Uterus (tissue), 4 donors: Measurements from ENCODE around the gene CCDC158. TPM values are rescaled to one million over a fixed set of nuclear protein-coding genes. Genes with fewer than 3 reads are reported as not detected.

Source experiments
- DNase-seq, 2 donors: peaks; one replicate each; pipeline ENCODE4 v3.0.0-alpha.2; 2019 to 2020
- H3K27ac ChIP-seq, 2 donors: fragments of 200-600 bp; sonication (generic); 1 replicate in 1 of 2; 2 replicates in 1 of 2; pipeline ENCODE4 v1.5.1; 2016 to 2018
- H3K27me3 ChIP-seq, 2 donors: fragments of 200-600 bp; sonication (generic); one replicate each; pipeline ENCODE4 v1.5.1; 2018 to 2019; ENCODE audit warnings: control low read depth in 1 of 2
- H3K36me3 ChIP-seq, 2 donors: fragments of 200-600 bp; sonication (generic); one replicate each; pipeline ENCODE4 v1.5.1; 2019; ENCODE audit warnings: control low read depth in 1 of 2
- H3K4me1 ChIP-seq, 2 donors: fragments of 200-600 bp; sonication (generic); one replicate each; pipeline ENCODE4 v1.5.1; 2018 to 2019; ENCODE audit warnings: control low read depth in 1 of 2
- H3K4me3 ChIP-seq, 2 donors: fragments of 200-600 bp; sonication (generic); 1 replicate in 1 of 2; 2 replicates in 1 of 2; pipeline ENCODE4 v1.5.1; 2018 to 2019; ENCODE audit warnings: mild to moderate bottlenecking in 1 of 2
- H3K9me3 ChIP-seq, 2 donors: fragments of 200-600 bp; sonication (generic); one replicate each; pipeline ENCODE4 v1.5.1; 2019; ENCODE audit warnings: control low read depth in 1 of 2
- POLR2A ChIP-seq, 2 donors: fragments of 450-650 bp; IDR thresholded peaks; one replicate each; pipeline ENCODE4 v1.6.1; 2016; ENCODE audit warnings: antibody characterized with exemption in 2 of 2, mild to moderate bottlenecking in 1 of 2, moderate library complexity in 1 of 2
- intact Hi-C: fragments of 100-400 bp; cut with DNase I; formaldehyde crosslinking; loops from one replicate; pipeline ENCODE4 v1.15.1; 2023; ENCODE audit warnings: low total_unique reads
- total RNA-seq, 4 donors: library from RNA; depleted of rRNA in 3 of 4; stranded (reverse); fragments of >200 nt in 3 of 4; gene quantifications; one replicate each; pipeline versions ENCODE4 v1.1.0 to v1.2.4, GENCODE V29; 2014 to 2023
- TF ChIP-seq, protein P1 (sequence below), 4 experiments: fragments of 200-600 bp in 2 of 4; fragments of 450-650 bp in 2 of 4; sonication (generic) in 2 of 4; IDR thresholded peaks; one replicate each; pipeline ENCODE4 v1.5.1; 2016 to 2019; ENCODE audit warnings: antibody characterized with exemption in 4 of 4, mild to moderate bottlenecking in 2 of 4, moderate library complexity in 1 of 4
- donor health status: DM: yes; HTN: yes; CAD: no.

CCDC158 gene
- total RNA-seq, 4 donors from 2014 or later = under 0.01 to 2.2 (median 0.34) TPM; not detected in 1

DNA sequence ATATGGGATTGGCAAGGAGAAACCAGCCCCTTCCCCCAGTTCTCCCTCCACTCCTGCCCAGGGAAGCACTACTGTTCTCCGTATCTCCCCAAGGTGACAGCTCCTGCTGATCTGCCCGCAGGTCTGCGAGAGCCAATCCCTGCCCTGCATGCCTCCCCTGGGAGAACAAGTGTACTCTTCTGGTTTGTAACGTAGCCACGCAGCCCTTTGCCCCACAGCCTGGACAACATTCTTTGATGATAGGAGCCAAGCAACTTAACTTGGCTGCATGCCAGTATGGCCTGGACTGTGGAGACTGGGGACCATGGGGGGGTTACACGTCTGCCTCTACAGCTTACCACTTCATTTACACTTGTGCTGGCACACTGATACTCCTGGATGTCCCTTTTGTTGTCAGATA, 112.4 kb downstream of the CCDC158 start:
- no peak for TF ChIP-seq POLR2A (IDR thresholded peaks at IDR 0.05)
- TF ChIP-seq, protein P1, sequence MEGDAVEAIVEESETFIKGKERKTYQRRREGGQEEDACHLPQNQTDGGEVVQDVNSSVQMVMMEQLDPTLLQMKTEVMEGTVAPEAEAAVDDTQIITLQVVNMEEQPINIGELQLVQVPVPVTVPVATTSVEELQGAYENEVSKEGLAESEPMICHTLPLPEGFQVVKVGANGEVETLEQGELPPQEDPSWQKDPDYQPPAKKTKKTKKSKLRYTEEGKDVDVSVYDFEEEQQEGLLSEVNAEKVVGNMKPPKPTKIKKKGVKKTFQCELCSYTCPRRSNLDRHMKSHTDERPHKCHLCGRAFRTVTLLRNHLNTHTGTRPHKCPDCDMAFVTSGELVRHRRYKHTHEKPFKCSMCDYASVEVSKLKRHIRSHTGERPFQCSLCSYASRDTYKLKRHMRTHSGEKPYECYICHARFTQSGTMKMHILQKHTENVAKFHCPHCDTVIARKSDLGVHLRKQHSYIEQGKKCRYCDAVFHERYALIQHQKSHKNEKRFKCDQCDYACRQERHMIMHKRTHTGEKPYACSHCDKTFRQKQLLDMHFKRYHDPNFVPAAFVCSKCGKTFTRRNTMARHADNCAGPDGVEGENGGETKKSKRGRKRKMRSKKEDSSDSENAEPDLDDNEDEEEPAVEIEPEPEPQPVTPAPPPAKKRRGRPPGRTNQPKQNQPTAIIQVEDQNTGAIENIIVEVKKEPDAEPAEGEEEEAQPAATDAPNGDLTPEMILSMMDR (IDR thresholded peaks at IDR 0.05) = no peak
- no peaks in the 10 kb centered on the region for H3K4me1 ChIP-seq
- H3K4me3 ChIP-seq = no peak overlapping the region
- intact Hi-C loops = no loop called here
- DNase-seq = no peak
- H3K27ac ChIP-seq = no peak overlapping the region
- H3K27me3 ChIP-seq = no peaks in the 10 kb centered on the region
- no peaks in the 10 kb centered on the region for H3K9me3 ChIP-seq
- no peaks in the 10 kb centered on the region for H3K36me3 ChIP-seq

DNA sequence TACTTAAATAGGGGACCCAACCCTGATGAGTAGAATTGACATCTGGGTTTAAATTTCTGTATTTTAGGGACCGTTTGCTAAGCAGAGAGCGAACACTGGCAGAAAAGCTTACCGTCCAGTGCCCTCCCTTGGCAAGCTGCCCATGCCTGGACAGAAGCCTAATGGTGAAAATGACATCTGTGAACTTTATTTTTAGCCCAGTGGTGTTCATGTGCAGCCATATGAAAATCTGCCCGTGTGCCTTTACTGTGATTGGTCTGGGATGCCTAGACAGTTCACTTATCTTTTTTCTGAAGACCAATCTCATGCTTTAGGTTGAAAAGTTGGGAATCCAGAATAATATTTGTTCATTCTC, 113.3 kb downstream of the CCDC158 start:
- intact Hi-C loops = no loop called here
- Histone ChIP-seq H3K27me3 (no peaks in the 10 kb centered on the region), H3K27ac (peak overlapping the region; percentile 78 to 87), H3K9me3 (no peaks in the 10 kb centered on the region), H3K4me3 (peak overlapping the region; percentile 59 to 85), H3K4me1 (no peaks in the 10 kb centered on the region), H3K36me3 (no peaks in the 10 kb centered on the region)
- TF ChIP-seq POLR2A (IDR thresholded peaks at IDR 0.05) = no peak
- TF ChIP-seq, protein P1 (IDR thresholded peaks at IDR 0.05) = no peak
- peak in 1 of 2 donors; percentile 27 for DNase-seq

DNA sequence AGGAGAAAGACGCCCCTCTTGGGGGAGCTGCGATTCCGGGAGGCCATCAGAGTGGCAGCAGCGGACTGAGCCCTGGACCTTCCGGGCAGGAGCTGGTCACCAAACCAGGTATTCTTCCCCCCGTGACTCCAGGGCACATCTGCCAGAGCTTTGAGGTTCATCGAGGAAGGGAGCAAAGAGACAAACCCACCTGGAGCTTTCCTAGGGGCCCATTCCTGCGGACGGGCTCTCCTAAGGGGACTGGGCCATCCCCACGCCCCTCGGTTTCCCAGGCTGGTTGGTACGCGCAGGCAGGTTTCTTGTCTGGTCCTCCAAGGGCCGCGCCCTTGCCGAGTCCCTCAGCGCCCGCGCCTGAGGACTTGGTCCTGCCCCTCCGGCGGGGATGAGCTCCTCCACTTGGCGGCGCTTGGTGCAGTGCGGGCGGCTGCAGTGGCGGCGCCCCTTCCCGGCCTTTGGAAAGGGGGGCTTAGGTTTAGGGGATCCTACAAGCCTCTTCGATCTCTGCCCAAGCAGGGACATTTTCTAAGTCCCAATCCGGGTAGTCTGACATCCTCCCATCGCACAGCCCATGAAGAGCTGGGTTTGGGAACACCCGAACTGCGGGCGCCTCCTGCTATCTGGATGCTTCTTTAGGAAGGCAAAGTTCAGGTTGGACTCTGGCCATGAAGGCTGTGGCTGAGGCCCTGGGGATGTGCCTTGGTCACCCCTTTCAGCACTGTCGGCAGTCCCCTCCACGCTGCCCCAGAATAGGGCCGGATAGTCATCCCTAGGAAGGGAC, 113.9 kb downstream of the CCDC158 start:
- Histone ChIP-seq H3K27me3 (no peaks in the 10 kb centered on the region), H3K4me3 (peak overlapping the region; percentile 59 to 85), H3K27ac (peak overlapping the region; percentile 78 to 87), H3K4me1 (no peaks in the 10 kb centered on the region), H3K9me3 (no peaks in the 10 kb centered on the region), H3K36me3 (no peaks in the 10 kb centered on the region)
- intact Hi-C loops = no loop called here
- DNase-seq = peak; percentile 46 to 57
- TF ChIP-seq POLR2A (IDR thresholded peaks at IDR 0.05) = no peak
- TF ChIP-seq, protein P1 (IDR thresholded peaks at IDR 0.05) = peak in 3 of 4 experiments; percentile 24 to 61 (median 33)

DNA sequence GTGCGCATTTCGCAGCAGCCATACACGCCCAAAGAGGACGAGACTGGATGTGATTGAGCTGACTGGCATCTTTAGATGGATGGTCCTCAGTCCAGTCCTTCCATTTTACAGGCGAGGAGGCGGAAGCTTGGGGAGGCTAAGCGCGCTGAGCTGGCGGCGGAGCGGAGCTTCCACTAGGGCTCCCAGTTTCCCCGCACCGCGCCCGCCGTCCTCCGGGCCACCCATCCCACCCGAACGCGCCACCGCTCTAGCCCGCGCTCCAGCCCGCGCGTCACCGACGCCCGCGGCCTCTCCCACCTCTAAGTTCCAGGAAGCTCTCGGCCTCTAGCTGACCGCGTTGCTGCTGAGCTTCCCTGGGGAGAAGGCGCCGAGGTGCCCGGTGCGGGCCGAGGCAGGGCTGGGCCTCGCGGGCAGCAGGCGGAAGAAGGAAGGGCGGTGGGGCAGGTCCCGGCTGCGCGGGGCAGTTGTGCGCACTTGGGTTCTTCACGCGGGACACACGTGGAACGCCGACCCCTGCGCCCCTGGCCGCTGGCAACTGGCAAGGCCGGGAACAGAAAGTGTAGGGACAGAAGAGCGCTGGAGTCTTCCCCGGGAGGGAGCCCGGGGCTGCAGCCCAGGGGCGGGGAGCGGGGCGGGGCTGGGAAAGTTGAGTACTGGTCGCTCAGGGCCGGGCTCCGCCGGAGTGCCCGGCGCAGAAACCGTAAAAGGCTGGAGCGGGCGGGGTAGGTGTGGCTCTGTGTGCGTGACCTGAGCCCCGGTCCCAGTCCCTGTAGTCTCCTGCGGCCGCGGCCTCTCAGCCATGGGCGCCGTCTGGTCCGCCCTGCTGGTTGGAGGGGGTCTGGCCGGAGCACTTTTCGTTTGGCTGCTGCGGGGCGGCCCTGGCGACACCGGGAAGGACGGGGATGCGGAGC, 114.7 kb downstream of the CCDC158 start, which contains the start of gene STBD1:
STBD1 (plus strand) TSS at position 763 of the 911 bp plus-strand sequence; CDS start at position 800, 37 bp downstream.
- peak within 1 kb of the TSS; percentile 78 to 87 for H3K27ac ChIP-seq
- TF ChIP-seq, protein P1 (IDR thresholded peaks at IDR 0.05) = no peak
- peak in 1 of 2 donors; percentile 44 for TF ChIP-seq POLR2A (IDR thresholded peaks at IDR 0.05)
- H3K4me3 ChIP-seq = peak within 1 kb of the TSS; percentile 59 to 85
- DNase-seq = peak; percentile 70 to 78
- intact Hi-C loops = no loop called here
- H3K36me3 ChIP-seq = no peaks in the 10 kb centered on the region
- H3K4me1 ChIP-seq = no peaks in the 10 kb centered on the region
- no peaks in the 10 kb centered on the region for H3K27me3 ChIP-seq
- H3K9me3 ChIP-seq = no peaks in the 10 kb centered on the region
